Measurements from ENCODE around the gene SH3GL2.

SH3GL2 gene

DNA sequence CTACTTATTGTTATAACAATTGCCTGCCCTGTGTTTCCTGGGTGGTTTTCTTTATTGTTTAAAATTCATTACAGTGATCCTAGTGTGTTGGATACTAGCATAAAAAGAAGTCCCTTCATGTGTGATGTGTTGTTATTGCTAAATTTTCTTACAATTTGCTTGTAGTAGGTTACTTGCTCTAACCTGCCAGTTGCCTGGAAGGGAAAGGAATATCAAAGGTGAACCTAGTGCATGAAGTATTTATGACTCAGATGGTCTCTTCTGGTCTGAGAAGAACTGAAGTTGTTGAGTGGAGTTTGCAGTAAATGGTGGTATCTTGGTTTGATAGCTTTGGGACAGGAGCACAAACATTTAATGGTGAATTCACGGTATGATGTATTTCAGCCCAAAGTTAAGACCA lies 58.0 kb downstream of the SH3GL2 start:
- Histone ChIP-seq H4K20me1 (ENCODE audit: insufficient read depth, low read length) (no peaks in the 10 kb centered on the region), H3K27ac (ENCODE audit: low read length) (no peak overlapping the region), H3K9me3 (ENCODE audit: insufficient read depth, low read length, severe bottlenecking) (no peaks in the 10 kb centered on the region), H2AFZ (ENCODE audit: low read depth, low read length) (no peak overlapping the region), H3K4me3 (ENCODE audit: low read depth in 1 of 2, low read length in 2 of 2) (no peak overlapping the region), H3K4me1 (ENCODE audit: insufficient read depth, low read length) (no peaks in the 10 kb centered on the region), H3K4me2 (ENCODE audit: insufficient read depth, low read length) (no peak overlapping the region), H3K9ac (ENCODE audit: low read depth, low read length) (no peak overlapping the region), H3K27me3 (ENCODE audit: insufficient read depth, low read length, poor library complexity) (no peaks in the 10 kb centered on the region), H3K79me2 (ENCODE audit: insufficient read depth, low read length) (no peaks in the 10 kb centered on the region), H3K36me3 (ENCODE audit: insufficient read depth, low read length) (no peaks in the 10 kb centered on the region)
- TF ChIP-seq EZH2 (IDR thresholded peaks at IDR 0.05; ENCODE audit: borderline replicate concordance, low read depth, low read length, severe bottlenecking) (no peak), CTCF (IDR thresholded peaks at IDR 0.05; ENCODE audit: borderline replicate concordance, extremely low read depth, low read length, poor library complexity, severe bottlenecking) (no peak)
- DNase-seq (no peak), ATAC-seq (ENCODE audit: insufficient read depth, low read depth) (no peak)

DNA sequence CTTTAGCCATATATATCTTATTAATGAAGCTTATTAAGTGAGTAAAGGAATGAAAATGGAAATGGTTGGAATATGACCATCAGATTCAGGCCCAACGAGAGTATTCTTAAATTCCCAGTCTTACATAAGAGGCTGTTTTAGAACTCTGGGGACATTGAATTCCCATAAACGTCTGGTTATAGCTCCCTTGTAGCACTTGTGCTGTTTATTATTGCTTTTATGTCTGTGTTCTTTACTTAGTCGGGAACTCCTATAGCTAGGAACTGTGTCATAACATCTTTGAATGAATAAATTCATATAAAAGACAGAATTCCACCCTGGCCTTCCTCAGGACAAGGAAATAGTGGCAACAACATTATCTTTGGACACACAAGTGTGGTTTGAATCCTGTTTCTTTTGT lies 58.4 kb downstream of the SH3GL2 start:
- no peak overlapping the region for H3K4me3 ChIP-seq (ENCODE audit: low read depth in 1 of 2, low read length in 2 of 2)
- ATAC-seq (ENCODE audit: insufficient read depth, low read depth) (no peak), DNase-seq (no peak)
- no peaks in the 10 kb centered on the region for H3K9me3 ChIP-seq (ENCODE audit: insufficient read depth, low read length, severe bottlenecking)
- no peak overlapping the region for H3K4me2 ChIP-seq (ENCODE audit: insufficient read depth, low read length)
- no peak overlapping the region for H2AFZ ChIP-seq (ENCODE audit: low read depth, low read length)
- H3K79me2 ChIP-seq (ENCODE audit: insufficient read depth, low read length): no peaks in the 10 kb centered on the region
- H3K4me1 ChIP-seq (ENCODE audit: insufficient read depth, low read length): no peaks in the 10 kb centered on the region
- TF ChIP-seq EZH2 (IDR thresholded peaks at IDR 0.05; ENCODE audit: borderline replicate concordance, low read depth, low read length, severe bottlenecking) (no peak), CTCF (IDR thresholded peaks at IDR 0.05; ENCODE audit: borderline replicate concordance, extremely low read depth, low read length, poor library complexity, severe bottlenecking) (no peak)
- no peaks in the 10 kb centered on the region for H4K20me1 ChIP-seq (ENCODE audit: insufficient read depth, low read length)
- H3K36me3 ChIP-seq (ENCODE audit: insufficient read depth, low read length): no peaks in the 10 kb centered on the region
- H3K27me3 ChIP-seq (ENCODE audit: insufficient read depth, low read length, poor library complexity): no peaks in the 10 kb centered on the region
- no peak overlapping the region for H3K27ac ChIP-seq (ENCODE audit: low read length)
- H3K9ac ChIP-seq (ENCODE audit: low read depth, low read length): no peak overlapping the region

- H2AFZ ChIP-seq (ENCODE audit: low read depth, low read length): no peak overlapping the region
- H3K4me3 ChIP-seq (ENCODE audit: low read depth in 1 of 2, low read length in 2 of 2): no peak overlapping the region
- TF ChIP-seq CTCF (IDR thresholded peaks at IDR 0.05; ENCODE audit: borderline replicate concordance, extremely low read depth, low read length, poor library complexity, severe bottlenecking) (no peak), EZH2 (IDR thresholded peaks at IDR 0.05; ENCODE audit: borderline replicate concordance, low read depth, low read length, severe bottlenecking) (no peak)
- H3K27me3 ChIP-seq (ENCODE audit: insufficient read depth, low read length, poor library complexity): no peaks in the 10 kb centered on the region
- DNase-seq: no peak
- no peaks in the 10 kb centered on the region for H3K9me3 ChIP-seq (ENCODE audit: insufficient read depth, low read length, severe bottlenecking)
- no peak for ATAC-seq (ENCODE audit: insufficient read depth, low read depth)
- no peaks in the 10 kb centered on the region for H4K20me1 ChIP-seq (ENCODE audit: insufficient read depth, low read length)
- H3K36me3 ChIP-seq (ENCODE audit: insufficient read depth, low read length): no peaks in the 10 kb centered on the region
- no peak overlapping the region for H3K9ac ChIP-seq (ENCODE audit: low read depth, low read length)
- H3K4me1 ChIP-seq (ENCODE audit: insufficient read depth, low read length): no peaks in the 10 kb centered on the region
- no peaks in the 10 kb centered on the region for H3K79me2 ChIP-seq (ENCODE audit: insufficient read depth, low read length)
- H3K4me2 ChIP-seq (ENCODE audit: insufficient read depth, low read length): no peak overlapping the region
- no peak overlapping the region for H3K27ac ChIP-seq (ENCODE audit: low read length)
Observed at GRCh38 chr9:17648516-17648915, 69.7 kb downstream of the SH3GL2 start.

DNA sequence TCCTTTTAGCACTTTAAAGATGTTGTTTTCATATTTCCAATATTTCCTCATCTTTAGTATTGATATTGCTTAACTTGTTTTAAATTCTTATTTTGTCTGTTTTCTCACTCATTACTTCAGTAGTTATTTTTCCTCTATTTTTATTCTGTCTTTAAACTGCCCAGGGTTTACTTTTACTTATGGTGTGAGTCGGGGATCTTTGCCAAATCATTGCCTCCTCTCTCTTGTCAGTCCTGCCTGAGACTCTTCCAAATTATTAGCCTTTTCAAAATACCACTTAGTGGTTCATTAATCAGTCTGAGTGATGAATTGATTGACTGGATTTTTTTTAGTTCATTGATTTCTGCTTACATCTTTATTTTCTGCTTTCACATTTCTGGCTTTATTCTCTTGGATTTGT lies 72.9 kb downstream of the SH3GL2 start:
- no peaks in the 10 kb centered on the region for H3K4me1 ChIP-seq (ENCODE audit: insufficient read depth, low read length)
- H3K4me2 ChIP-seq (ENCODE audit: insufficient read depth, low read length): no peak overlapping the region
- no peak overlapping the region for H2AFZ ChIP-seq (ENCODE audit: low read depth, low read length)
- H3K9me3 ChIP-seq (ENCODE audit: insufficient read depth, low read length, severe bottlenecking): no peaks in the 10 kb centered on the region
- no peaks in the 10 kb centered on the region for H3K36me3 ChIP-seq (ENCODE audit: insufficient read depth, low read length)
- H4K20me1 ChIP-seq (ENCODE audit: insufficient read depth, low read length): no peaks in the 10 kb centered on the region
- H3K27ac ChIP-seq (ENCODE audit: low read length): no peak overlapping the region
- no peaks in the 10 kb centered on the region for H3K79me2 ChIP-seq (ENCODE audit: insufficient read depth, low read length)
- H3K27me3 ChIP-seq (ENCODE audit: insufficient read depth, low read length, poor library complexity): no peaks in the 10 kb centered on the region
- no peak overlapping the region for H3K9ac ChIP-seq (ENCODE audit: low read depth, low read length)
- no peak for ATAC-seq (ENCODE audit: insufficient read depth, low read depth)
- no peak for TF ChIP-seq CTCF (IDR thresholded peaks at IDR 0.05; ENCODE audit: borderline replicate concordance, extremely low read depth, low read length, poor library complexity, severe bottlenecking)
- no peak for TF ChIP-seq EZH2 (IDR thresholded peaks at IDR 0.05; ENCODE audit: borderline replicate concordance, low read depth, low read length, severe bottlenecking)
- DNase-seq: no peak
- H3K4me3 ChIP-seq (ENCODE audit: low read depth in 1 of 2, low read length in 2 of 2): no peak overlapping the region

Data from DND-41 (cell line).